Measurements from ENCODE around the gene B4GALT3. TPM values are rescaled to one million over a fixed set of nuclear protein-coding genes. Genes with fewer than 3 reads are reported as not detected.

Gene B4GALT3
- total and polyA plus RNA-seq, 8 donors: 14.8 to 35.6 (median 20.3) TPM

DNA sequence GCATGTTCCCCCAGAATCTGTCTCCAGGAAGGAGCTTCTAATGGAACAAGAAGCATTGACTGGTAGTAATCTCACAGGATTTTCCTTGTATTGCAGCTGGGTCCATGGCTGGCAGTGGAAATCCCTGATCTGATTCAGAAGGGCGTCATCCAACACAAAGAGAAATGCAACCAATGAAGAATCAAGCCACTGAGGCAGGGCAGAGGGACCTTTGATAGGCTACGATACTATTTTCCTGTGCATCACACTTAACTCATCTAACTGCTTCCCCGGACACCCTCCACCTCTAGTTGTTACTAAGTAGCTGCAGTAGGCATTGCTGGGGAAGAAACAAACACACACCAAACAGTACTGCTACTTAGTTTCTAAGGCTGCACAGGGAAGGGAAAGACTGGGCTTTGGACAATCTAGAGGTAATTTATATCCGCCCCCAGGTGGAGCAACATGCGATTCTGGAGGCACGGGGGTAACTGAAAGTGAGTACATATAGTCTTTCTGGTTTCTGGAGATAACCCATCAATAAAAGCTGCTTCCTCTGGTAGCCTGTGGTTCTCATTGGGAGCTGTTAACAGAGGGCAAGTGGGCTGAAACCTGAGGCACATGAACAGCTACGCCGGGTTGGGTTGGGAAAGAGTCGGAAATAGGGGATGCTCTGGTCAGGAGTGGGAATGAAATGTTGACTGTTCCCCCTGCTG is 18.8 kb downstream of the B4GALT3 start:
- Histone ChIP-seq H3K36me3 (no peaks in the 10 kb centered on the region), H3K9me3 (no peaks in the 10 kb centered on the region), H3K27ac (peak overlapping the region in 3 of 4 donors; percentile 66 to 87 (median 84)), H3K4me3 (peak overlapping the region in 3 of 4 donors; percentile 81 to 95 (median 92)), H3K27me3 (no peaks in the 10 kb centered on the region), H3K4me1 (peaks cover 8 to 17% (median 11%) of the 10 kb centered on the region in 3 donors)
- ATAC-seq (no peak), FAIRE-seq (no peak), DNase-seq (no peak)
- TF ChIP-seq, protein P1, sequence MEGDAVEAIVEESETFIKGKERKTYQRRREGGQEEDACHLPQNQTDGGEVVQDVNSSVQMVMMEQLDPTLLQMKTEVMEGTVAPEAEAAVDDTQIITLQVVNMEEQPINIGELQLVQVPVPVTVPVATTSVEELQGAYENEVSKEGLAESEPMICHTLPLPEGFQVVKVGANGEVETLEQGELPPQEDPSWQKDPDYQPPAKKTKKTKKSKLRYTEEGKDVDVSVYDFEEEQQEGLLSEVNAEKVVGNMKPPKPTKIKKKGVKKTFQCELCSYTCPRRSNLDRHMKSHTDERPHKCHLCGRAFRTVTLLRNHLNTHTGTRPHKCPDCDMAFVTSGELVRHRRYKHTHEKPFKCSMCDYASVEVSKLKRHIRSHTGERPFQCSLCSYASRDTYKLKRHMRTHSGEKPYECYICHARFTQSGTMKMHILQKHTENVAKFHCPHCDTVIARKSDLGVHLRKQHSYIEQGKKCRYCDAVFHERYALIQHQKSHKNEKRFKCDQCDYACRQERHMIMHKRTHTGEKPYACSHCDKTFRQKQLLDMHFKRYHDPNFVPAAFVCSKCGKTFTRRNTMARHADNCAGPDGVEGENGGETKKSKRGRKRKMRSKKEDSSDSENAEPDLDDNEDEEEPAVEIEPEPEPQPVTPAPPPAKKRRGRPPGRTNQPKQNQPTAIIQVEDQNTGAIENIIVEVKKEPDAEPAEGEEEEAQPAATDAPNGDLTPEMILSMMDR (IDR thresholded peaks at IDR 0.05): no peak
- intact Hi-C loops (cut with DNase I): no loop called here
- 58 to 60% methylated on average over 9 of the region's 9 CpGs for WGBS, 2 donors

DNA sequence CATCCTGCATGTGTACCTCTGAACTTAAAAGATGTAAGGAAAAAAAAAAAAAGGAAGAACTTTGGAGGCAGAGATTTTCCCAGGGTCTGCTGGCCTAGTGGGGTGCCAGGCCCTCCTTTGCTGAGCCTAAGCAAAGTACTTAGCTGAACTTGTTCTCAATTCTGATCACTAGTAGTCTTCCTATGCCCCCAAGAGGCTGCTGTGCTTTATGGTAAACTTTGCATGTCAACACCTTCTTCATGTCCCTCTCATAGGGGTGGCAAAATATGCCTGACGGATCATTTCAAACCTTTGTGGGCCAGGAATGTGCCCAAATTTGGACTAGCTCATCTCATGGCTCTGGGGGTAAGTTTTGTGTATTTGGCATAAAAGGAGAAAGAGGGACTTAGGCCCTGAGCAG is 19.4 kb downstream of the B4GALT3 start:
- no peaks in the 10 kb centered on the region for H3K36me3 ChIP-seq
- H3K4me3 ChIP-seq: no peak overlapping the region
- no peaks in the 10 kb centered on the region for H3K9me3 ChIP-seq
- FAIRE-seq (no peak), DNase-seq (no peak), ATAC-seq (no peak)
- H3K27me3 ChIP-seq: no peaks in the 10 kb centered on the region
- intact Hi-C loops (cut with DNase I): no loop called here
- H3K27ac ChIP-seq: no peak overlapping the region
- TF ChIP-seq, protein P1 (IDR thresholded peaks at IDR 0.05): no peak
- 89 to 91% methylated on average over 1 of the region's 1 CpG for WGBS, 2 donors
- peaks cover 8 to 19% (median 11%) of the 10 kb centered on the region in 3 donors for H3K4me1 ChIP-seq

DNA sequence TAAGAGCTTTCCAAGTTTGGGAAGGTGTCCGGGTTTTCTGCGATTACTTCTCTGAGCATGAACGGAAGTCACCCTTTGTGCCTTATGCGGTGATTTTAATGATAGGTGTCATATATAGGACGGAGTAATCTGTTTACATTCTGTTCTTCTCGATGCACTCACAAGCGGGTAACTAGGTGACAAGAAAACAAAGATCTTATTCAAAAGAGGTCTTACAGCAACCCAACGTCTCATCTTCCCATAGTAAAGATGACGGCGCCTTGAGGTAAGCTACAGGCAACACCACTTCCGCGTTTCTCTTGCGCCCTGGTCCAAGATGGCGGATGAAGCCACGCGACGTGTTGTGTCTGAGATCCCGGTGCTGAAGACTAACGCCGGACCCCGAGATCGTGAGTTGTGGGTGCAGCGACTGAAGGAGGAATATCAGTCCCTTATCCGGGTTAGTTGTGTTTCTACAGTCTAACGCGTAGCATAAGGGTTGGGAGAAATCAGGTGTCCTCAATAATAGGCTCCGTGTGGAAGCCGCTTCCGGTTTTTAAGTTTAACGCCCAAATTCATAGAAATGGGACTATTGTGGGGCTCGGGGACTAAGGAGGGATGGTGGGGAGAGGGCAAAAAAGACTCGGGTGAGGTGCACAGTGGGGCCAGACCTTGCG is 23.5 kb downstream of the B4GALT3 start, which contains the start of gene UFC1:
Gene UFC1 (plus strand): TSS at position 297 of the 656 bp plus-strand sequence. CDS start 20 bp downstream, at position 317.
- no peaks in the 10 kb centered on the region for H3K27me3 ChIP-seq
- peak; percentile 5 for FAIRE-seq
- intact Hi-C loops (cut with DNase I): no loop called here
- TF ChIP-seq, protein P1 (IDR thresholded peaks at IDR 0.05): no peak
- peaks cover 6 to 8% (median 8%) of the 10 kb centered on the region in 3 donors for H3K4me1 ChIP-seq
- H3K9me3 ChIP-seq: no peaks in the 10 kb centered on the region
- WGBS, 2 donors: 0% methylated on average over 33 of the region's 33 CpGs
- ATAC-seq: peak; percentile 90 to 95 (median 93)
- H3K36me3 ChIP-seq: no peaks in the 10 kb centered on the region
- peak within 1 kb of the TSS; percentile 90 to 98 (median 97) for H3K27ac ChIP-seq
- H3K4me3 ChIP-seq: peak within 1 kb of the TSS; percentile 58 to 69 (median 60)
- DNase-seq: peak; percentile 76 to 88 (median 79)

DNA sequence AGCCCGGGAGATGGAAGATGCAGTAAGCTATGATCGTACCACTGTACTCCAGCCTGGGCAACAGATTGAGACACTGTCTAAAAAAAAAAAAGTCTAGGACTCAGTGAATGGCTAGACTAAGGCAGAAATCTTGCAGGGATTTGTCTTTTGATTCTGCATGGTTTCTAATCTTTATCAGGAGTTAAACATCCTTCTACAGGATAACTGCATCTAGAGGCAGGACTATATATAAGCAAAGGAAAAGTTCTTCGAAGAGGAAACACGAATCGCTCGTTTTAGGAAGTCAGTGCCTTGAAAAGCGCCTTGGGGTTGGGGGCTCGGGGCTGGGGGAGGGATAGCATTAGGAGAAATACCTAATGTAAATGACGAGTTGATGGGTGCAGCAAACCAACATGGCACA is 24.1 kb downstream of the B4GALT3 start:
- H3K4me1 ChIP-seq: peaks cover 2 to 8% (median 8%) of the 10 kb centered on the region in 3 donors
- H3K4me3 ChIP-seq: peak overlapping the region; percentile 58 to 69 (median 60)
- intact Hi-C loops (cut with DNase I): no loop called here
- DNase-seq (no peak), FAIRE-seq (no peak), ATAC-seq (peak; percentile 3 to 11 (median 6))
- TF ChIP-seq, protein P1 (IDR thresholded peaks at IDR 0.05): no peak
- no peaks in the 10 kb centered on the region for H3K36me3 ChIP-seq
- H3K27ac ChIP-seq: peak overlapping the region; percentile 90 to 98 (median 97)
- H3K27me3 ChIP-seq: no peaks in the 10 kb centered on the region
- no peaks in the 10 kb centered on the region for H3K9me3 ChIP-seq
- 23 to 24% methylated on average over 9 of the region's 9 CpGs for WGBS, 2 donors
